CD14-positive monocyte (primary cell): Measurements from ENCODE around the gene CD40LG. TPM values are rescaled to one million over a fixed set of nuclear protein-coding genes. Genes with fewer than 3 reads are reported as not detected.

Experiments used
- DNase-seq, 3 donors: peaks; one replicate each; pipeline ENCODE4 v3.0.0-alpha.2; 2011 to 2022
- H2AFZ ChIP-seq: 2 replicates; pipeline ENCODE4 v1.6.0; 2012; ENCODE audit warnings: mild to moderate bottlenecking, low read depth, low read length, inconsistent platforms; ENCODE audit not compliant: insufficient read depth, poor library complexity, severe bottlenecking
- H3K27ac ChIP-seq, 2 donors: 1 replicate in 1 of 2; 2 replicates in 1 of 2; pipeline ENCODE4 v1.5.1; 2012 to 2013; ENCODE audit warnings: low read length in 2 of 2, control low read depth in 1 of 2, inconsistent platforms in 1 of 2, low read depth in 1 of 2, mild to moderate bottlenecking in 1 of 2
- H3K27me3 ChIP-seq, 2 donors: one replicate each; pipeline versions ENCODE4 v1.6.0 to v1.6.1; 2011 to 2013; ENCODE audit warnings: low read length in 2 of 2; ENCODE audit not compliant: control insufficient read depth in 2 of 2, insufficient read depth in 2 of 2
- H3K36me3 ChIP-seq, 2 donors: replicated peaks in 1 of 2; 1 replicate in 1 of 2; 2 replicates in 1 of 2; pipeline versions ENCODE4 v1.5.1 to v1.6.1; 2012 to 2013; ENCODE audit warnings: low read length in 2 of 2, control low read depth in 1 of 2, inconsistent platforms in 1 of 2, mild to moderate bottlenecking in 1 of 2; ENCODE audit not compliant: insufficient read depth in 2 of 2, control insufficient read depth in 1 of 2
- H3K4me1 ChIP-seq, 2 donors: 1 replicate in 1 of 2; 2 replicates in 1 of 2; pipeline versions ENCODE4 v1.5.1 to v1.6.1; 2012 to 2013; ENCODE audit warnings: low read length in 2 of 2, control low read depth in 1 of 2, inconsistent platforms in 1 of 2, mild to moderate bottlenecking in 1 of 2, moderate library complexity in 1 of 2; ENCODE audit not compliant: insufficient read depth in 2 of 2, control insufficient read depth in 1 of 2
- H3K4me2 ChIP-seq: replicated peaks from 2 replicates; pipeline ENCODE3; 2012; ENCODE audit warnings: low read length, moderate library complexity, mild to moderate bottlenecking; ENCODE audit not compliant: poor library complexity, severe bottlenecking; ENCODE audit errors: extremely low read depth
- H3K4me3 ChIP-seq, 3 experiments: fragments of 200-600 bp in 1 of 3; sonication (generic) in 1 of 3; replicated peaks in 1 of 3; 1 replicate in 2 of 3; 2 replicates in 1 of 3; pipeline ENCODE4 v1.5.1; 2011 to 2013; ENCODE audit warnings: low read length in 3 of 3, mild to moderate bottlenecking in 3 of 3, control low read depth in 2 of 3, low read depth in 2 of 3, inconsistent platforms in 1 of 3, moderate library complexity in 1 of 3
- H3K79me2 ChIP-seq: 2 replicates; pipeline ENCODE4 v1.6.0; 2012; ENCODE audit warnings: mild to moderate bottlenecking, control low read depth, inconsistent platforms, low read length, moderate library complexity; ENCODE audit not compliant: insufficient read depth
- H3K9ac ChIP-seq: 2 replicates; pipeline ENCODE4 v1.6.0; 2017; ENCODE audit warnings: low read length, mild to moderate bottlenecking; ENCODE audit not compliant: insufficient read depth, poor library complexity, severe bottlenecking
- H3K9me3 ChIP-seq, 2 donors: replicated peaks in 1 of 2; 1 replicate in 1 of 2; 2 replicates in 1 of 2; pipeline versions ENCODE4 v1.5.1 to v1.6.1; 2012 to 2013; ENCODE audit warnings: low read length in 2 of 2, control low read depth in 1 of 2; ENCODE audit not compliant: control insufficient read depth in 1 of 2, insufficient read depth in 1 of 2
- H4K20me1 ChIP-seq: 2 replicates; pipeline ENCODE4 v1.6.0; 2012; ENCODE audit warnings: mild to moderate bottlenecking, low read length, control low read depth, moderate library complexity; ENCODE audit not compliant: insufficient read depth
- H3K27ac Mint-ChIP-seq, 7 donors: one replicate each; pipeline ENCODE4 v1.8.0; 2020; ENCODE audit warnings: mild to moderate bottlenecking in 7 of 7, mixed read lengths in 7 of 7, moderate library complexity in 6 of 7, inconsistent platforms in 2 of 7
- H3K27me3 Mint-ChIP-seq, 3 donors: one replicate each; pipeline ENCODE4 v1.8.0; 2021 to 2022; ENCODE audit warnings: low read depth in 3 of 3, mild to moderate bottlenecking in 3 of 3, mixed read lengths in 3 of 3, moderate library complexity in 3 of 3, inconsistent platforms in 1 of 3
- H3K36me3 Mint-ChIP-seq, 2 donors: one replicate each; pipeline ENCODE4 v1.8.0; 2020; ENCODE audit warnings: mixed read lengths in 2 of 2, inconsistent platforms in 1 of 2, mild to moderate bottlenecking in 1 of 2
- H3K4me1 Mint-ChIP-seq: one replicate; pipeline ENCODE4 v1.8.0; 2020; ENCODE audit warnings: mild to moderate bottlenecking, mixed read lengths
- H3K4me3 Mint-ChIP-seq, 2 donors: one replicate each; pipeline ENCODE4 v1.8.0; 2020; ENCODE audit warnings: mild to moderate bottlenecking in 2 of 2, mixed read lengths in 2 of 2, moderate library complexity in 1 of 2
- H3K9me3 Mint-ChIP-seq, 7 donors: one replicate each; pipeline ENCODE4 v1.8.0; 2020 to 2022; ENCODE audit warnings: mixed read lengths in 7 of 7, mild to moderate bottlenecking in 6 of 7, moderate library complexity in 6 of 7, inconsistent platforms in 2 of 7
- WGBS: methylation state at CpG from one replicate; pipeline ENCODE4 v1.1.5; 2013; ENCODE audit warnings: missing lambda C conversion rate; ENCODE audit not compliant: insufficient coverage; 5-methylcytosine and 5-hydroxymethylcytosine counted together
- intact Hi-C, 2 donors: fragments of 100-400 bp; cut with micrococcal nuclease; formaldehyde crosslinking; loops; one replicate each; pipeline versions ENCODE4 v1.15.0 to v1.15.1; 2023
- polyA plus RNA-seq, 3 donors: library from polyadenylated mRNA; depleted of rRNA in 1 of 3; unstranded in 2 of 3; stranded (reverse) in 1 of 3; fragments of 300-500 nt in 2 of 3; fragments of >200 nt in 1 of 3; fragmentation: Illumina TruSeq in 2 of 3; gene quantifications; 1 replicate in 2 of 3; 2 replicates in 1 of 3; pipeline ENCODE4 v1.2.3, GENCODE V29; 2012 to 2021
- TF ChIP-seq, protein P1 (sequence below): fragments of 200-600 bp; IDR thresholded peaks from one replicate; pipeline ENCODE4 v1.8.0; 2022; ENCODE audit warnings: antibody characterized with exemption, mild to moderate bottlenecking

CD40LG gene
- polyA plus RNA-seq, 3 donors: 0.09 TPM; not detected in 2

DNA sequence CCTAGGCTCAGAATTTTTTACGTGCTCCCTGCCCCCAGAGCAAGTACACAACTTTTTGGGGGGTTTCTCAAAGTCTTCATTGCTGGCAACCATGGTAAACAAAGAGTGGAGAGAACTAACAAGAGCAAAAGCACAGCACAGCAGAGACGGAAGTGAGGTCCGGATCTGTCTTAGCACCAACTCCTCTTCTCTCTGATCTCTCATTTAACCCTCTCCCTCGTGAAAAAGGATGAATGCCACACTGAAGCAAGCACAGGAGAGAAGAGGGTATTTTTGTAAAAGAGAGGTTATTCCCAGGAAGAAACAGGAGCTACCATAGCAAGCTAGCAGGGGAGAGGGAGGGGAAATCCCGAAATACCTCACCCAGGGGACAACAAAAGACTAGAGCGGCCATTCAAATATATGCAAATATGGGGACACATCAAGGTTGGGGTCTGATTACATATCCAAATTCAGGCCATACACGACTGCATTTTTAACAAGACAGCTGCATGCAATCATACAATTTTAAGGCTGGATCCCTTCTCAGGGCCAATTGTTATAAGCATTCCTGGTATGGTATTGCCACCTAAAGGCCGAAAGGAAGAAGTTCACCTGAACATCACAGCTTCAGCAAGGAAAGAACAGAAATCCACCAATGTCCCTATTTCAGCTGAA lies 46.6 kb downstream of the CD40LG start:
- H3K36me3 Mint-ChIP-seq: peaks cover 31 to 33% of the 10 kb centered on the region in 2 donors
- H3K4me2 ChIP-seq: no peak overlapping the region
- peaks cover 20 to 32% of the 10 kb centered on the region in 2 donors for H3K36me3 ChIP-seq
- H3K27ac Mint-ChIP-seq: peak overlapping the region in 3 of 7 donors; percentile 4 to 54 (median 26)
- H3K4me1 Mint-ChIP-seq: no peaks in the 10 kb centered on the region
- peaks cover 0 to 10% (median 0%) of the 10 kb centered on the region in 3 donors for H3K27me3 Mint-ChIP-seq
- WGBS: no CpG with 5 or more reads among the region's 8 CpGs
- intact Hi-C loops: no loop called here
- H3K79me2 ChIP-seq: no peaks in the 10 kb centered on the region
- H4K20me1 ChIP-seq: peaks cover 6% of the 10 kb centered on the region
- no peak overlapping the region for H3K4me3 Mint-ChIP-seq
- no peaks in the 10 kb centered on the region for H3K4me1 ChIP-seq
- DNase-seq: peak in 1 of 3 donors; percentile 5
- peaks cover 0 to 4% (median 0%) of the 10 kb centered on the region in 7 donors for H3K9me3 Mint-ChIP-seq
- H2AFZ ChIP-seq: no peak overlapping the region
- no peak overlapping the region for H3K9ac ChIP-seq
- TF ChIP-seq, protein P1, sequence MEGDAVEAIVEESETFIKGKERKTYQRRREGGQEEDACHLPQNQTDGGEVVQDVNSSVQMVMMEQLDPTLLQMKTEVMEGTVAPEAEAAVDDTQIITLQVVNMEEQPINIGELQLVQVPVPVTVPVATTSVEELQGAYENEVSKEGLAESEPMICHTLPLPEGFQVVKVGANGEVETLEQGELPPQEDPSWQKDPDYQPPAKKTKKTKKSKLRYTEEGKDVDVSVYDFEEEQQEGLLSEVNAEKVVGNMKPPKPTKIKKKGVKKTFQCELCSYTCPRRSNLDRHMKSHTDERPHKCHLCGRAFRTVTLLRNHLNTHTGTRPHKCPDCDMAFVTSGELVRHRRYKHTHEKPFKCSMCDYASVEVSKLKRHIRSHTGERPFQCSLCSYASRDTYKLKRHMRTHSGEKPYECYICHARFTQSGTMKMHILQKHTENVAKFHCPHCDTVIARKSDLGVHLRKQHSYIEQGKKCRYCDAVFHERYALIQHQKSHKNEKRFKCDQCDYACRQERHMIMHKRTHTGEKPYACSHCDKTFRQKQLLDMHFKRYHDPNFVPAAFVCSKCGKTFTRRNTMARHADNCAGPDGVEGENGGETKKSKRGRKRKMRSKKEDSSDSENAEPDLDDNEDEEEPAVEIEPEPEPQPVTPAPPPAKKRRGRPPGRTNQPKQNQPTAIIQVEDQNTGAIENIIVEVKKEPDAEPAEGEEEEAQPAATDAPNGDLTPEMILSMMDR: peak; percentile 47
- no peak overlapping the region for H3K4me3 ChIP-seq
- no peak overlapping the region for H3K27ac ChIP-seq
- H3K27me3 ChIP-seq: no peaks in the 10 kb centered on the region
- no peaks in the 10 kb centered on the region for H3K9me3 ChIP-seq

DNA sequence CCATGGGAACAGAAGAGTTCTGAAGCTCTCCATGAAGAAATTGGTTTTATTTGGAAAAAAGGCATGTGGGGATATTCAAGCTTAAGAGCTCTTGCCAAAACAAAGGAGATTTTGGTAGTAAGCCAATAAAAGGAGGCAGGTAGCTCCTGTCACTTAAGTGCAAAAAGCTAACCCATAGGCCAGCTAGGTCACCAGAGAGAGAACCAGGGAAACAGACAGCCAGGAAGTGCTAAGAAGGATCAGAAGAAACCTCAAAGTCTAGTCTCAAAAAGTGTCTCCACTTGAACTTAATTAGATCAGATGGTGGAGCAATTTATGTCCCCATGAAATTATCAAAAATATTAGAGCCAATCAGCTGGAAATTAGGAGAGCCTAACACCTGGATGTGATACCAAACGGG lies 49.2 kb downstream of the CD40LG start:
- no peak for DNase-seq
- no peak overlapping the region for H3K27ac ChIP-seq
- no peaks in the 10 kb centered on the region for H3K4me1 Mint-ChIP-seq

More for the DNA sequence above, 49.2 kb downstream of the CD40LG start:
- TF ChIP-seq, protein P1: no peak
- peaks cover 0 to 11% (median 0%) of the 10 kb centered on the region in 3 donors for H3K27me3 Mint-ChIP-seq
- WGBS: no CpG with 5 or more reads among the region's 1 CpG
- peaks cover 29 to 41% of the 10 kb centered on the region in 2 donors for H3K36me3 Mint-ChIP-seq
- no peaks in the 10 kb centered on the region for H3K79me2 ChIP-seq
- H3K4me2 ChIP-seq: no peak overlapping the region
- H2AFZ ChIP-seq: no peak overlapping the region
- intact Hi-C loops: no loop called here
- H3K27ac Mint-ChIP-seq: peak overlapping the region in 2 of 7 donors; percentile 37 to 63
- H3K4me3 Mint-ChIP-seq: no peak overlapping the region
- no peaks in the 10 kb centered on the region for H3K4me1 ChIP-seq
- no peaks in the 10 kb centered on the region for H3K9me3 ChIP-seq
- no peaks in the 10 kb centered on the region for H3K27me3 ChIP-seq
- peaks cover 0 to 4% (median 0%) of the 10 kb centered on the region in 7 donors for H3K9me3 Mint-ChIP-seq
- H3K36me3 ChIP-seq: peaks cover 10 to 30% of the 10 kb centered on the region in 2 donors
- H3K4me3 ChIP-seq: no peak overlapping the region
- no peak overlapping the region for H3K9ac ChIP-seq
- H4K20me1 ChIP-seq: peaks cover 6% of the 10 kb centered on the region
